GM18861 (cell line): ENCODE measurements around the gene NUP188.
A peak's percentile ranks its signal among the peaks of the same experiment; 100 is the strongest.
"Not testable (repeated sequence)": the region's sequence is repeated elsewhere in the genome, so short reads cannot be mapped to it uniquely, and the experiment has no call there.

Source experiments
- ATAC-seq: cut with Tn5 transposase; IDR thresholded peaks from one replicate; pipeline ENCODE4 v1.9.1; 2021; ENCODE audit not compliant: unreplicated experiment

Gene NUP188

DNA sequence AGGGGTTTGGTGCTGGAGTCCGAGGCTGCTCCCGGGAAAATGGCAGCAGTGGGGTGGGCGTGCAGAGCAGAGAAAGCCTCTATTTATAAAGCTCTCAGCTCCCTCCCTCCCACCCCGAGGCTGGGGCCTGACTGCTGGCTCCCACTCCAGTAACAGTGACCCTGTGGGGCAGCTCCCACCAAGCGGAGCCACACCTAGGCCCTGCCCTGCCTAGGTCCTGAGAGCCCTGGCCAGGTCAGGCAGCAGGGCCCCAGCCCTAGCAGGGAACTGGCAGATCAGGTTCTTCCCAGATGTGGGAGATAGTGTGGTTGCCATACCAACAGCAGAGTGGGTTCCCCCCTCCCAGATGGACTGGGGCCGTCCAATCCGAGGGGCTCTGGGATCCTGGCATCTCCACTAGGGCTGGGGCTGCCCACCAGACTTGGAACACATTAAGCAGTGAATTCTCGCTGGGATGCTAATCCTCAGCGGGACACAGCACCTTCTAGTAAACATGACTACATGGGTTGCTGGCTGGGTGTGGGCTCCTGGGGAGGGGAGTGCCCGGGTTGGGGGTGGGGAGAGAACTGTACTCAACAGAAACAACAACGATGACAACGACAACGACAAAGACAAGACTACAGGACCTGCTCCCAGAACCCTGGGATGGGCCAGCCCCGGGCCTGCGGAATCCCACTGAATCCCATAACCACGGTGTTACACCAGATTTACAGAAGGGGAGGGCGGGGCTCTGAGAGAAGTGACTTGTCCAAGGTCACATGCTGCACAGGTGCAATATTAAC is 79.1 kb downstream of the NUP188 start:
- ATAC-seq, result no peak

DNA sequence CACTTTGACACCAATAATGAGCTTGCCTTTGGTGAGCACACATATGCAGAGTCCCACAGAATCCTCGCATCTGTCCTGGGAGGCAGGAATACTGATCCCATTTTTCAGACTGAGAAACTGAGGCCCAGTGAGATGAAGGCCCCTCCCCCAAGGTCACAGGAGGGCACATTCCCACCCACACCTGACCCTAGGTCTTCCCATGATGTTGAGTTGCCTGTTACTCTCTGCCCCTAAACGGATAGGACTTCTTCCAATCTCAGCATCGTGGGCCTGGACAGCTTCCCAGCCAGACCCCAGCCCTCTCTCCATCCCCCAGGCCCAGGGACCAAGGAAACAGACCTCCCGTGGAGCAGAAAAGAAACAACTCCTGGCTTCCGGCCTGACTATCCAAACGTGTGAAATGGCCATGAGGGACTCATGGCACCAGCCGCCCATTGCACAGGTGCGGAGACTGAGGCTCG is 79.8 kb downstream of the NUP188 start:
- ATAC-seq, result peak; percentile 7

DNA sequence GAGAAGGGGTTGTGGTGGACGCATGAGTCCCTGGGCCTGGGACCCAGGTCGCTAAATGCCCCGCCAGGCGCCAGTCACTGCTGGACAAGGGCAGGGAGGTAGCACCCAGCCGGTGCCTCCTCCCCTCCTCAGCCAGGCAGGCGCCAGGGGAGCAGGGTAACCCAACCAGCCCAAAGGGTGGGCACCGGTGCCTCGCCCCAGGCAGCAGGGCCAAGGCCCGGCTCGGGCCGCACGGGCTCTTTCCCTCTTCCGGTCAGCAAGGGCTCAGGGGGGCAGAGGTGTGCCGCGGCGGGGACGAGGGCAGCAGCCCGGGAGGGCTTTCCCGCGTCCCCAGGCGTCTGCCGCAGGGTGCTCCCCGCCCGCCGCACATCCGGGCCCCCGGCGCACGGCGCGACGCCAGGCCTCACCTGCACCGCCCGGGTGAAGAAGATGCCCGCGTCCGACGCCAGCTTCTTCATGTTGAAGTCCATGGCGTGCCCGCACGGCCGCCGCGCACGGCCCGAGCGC is 80.2 kb downstream of the NUP188 start:
- ATAC-seq, result peak; percentile 38

DNA sequence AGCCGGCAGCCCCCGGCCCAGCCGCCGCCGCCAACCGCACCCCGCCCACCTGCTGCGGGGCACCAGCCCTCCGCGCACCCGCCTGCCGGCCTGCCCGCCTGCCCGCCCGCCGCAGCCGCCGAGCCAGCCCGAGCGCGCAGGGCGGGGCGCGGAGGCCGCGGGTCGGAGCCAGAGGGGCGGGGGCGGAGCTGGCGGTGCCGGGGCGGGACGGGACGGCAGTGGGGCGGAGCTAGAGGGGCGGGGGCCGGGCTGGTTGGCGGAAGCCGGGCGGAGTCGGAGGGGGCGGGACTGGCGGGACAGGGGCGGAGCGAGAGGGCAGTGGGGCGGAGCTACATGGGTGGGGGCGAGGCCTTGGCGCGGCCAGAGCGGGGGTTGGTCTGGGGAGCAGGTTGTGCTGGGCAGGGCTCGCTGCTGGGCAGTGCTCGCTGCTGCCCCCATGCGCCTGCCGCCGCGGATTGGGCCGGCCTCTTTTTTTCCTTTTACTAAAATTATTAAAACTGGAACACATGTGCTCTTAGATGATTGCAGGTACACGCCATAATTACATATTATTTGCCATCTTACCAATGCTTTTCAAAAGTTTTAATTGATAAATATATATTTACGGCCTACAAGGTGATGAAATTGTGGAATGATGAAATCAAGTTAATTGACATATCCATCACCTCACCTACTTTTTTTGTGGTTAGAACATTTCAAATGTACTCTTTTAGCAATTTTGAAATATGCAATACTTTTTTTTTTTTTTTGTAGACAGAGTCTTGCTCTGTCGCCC is 80.9 kb downstream of the NUP188 start, which contains the start of gene SH3GLB2:
Gene SH3GLB2 (minus strand): TSS at position 140 of the 775 bp plus-strand sequence. CDS start 177 bp downstream, outside the sequence.
- peak; percentile 53 for ATAC-seq

DNA sequence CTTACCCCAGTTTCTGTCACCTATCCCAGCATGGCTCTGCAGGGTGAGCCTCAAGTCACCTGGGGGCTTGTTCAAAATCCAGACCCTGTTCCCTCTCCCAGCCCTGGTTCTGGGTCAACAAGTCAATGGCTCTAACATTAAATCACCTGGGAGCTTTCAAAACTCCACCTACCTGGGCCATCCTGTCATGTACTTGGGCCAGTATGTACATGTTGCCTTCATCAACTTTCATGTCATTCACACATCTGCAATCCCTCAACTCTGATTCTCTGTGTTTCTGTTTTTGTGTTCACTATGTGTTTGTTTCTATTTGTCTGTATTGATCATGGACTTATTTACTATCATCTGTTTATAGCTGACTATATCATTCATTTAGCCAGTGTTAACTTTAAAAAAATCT is 82.7 kb downstream of the NUP188 start:
- ATAC-seq, result no peak

DNA sequence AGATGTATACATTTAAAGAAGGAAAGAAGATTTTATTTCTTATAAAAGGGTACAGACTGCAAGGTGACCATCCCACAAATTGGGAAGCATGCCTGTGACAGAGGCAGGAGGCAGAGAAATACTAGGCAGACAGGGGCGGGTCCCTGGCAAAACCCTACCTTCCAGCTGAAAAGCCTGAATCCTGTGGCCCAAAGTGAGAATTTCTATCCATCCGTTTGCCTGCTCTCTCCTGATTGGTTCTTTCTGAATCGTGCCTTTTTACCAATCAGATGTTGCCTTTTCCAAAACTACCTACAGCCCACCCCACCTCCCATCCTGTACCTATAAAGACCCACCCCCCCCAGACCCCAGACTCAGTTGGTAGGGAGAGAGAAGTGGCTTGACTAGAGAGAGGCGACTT is 84.0 kb downstream of the NUP188 start:
- no peak for ATAC-seq

DNA sequence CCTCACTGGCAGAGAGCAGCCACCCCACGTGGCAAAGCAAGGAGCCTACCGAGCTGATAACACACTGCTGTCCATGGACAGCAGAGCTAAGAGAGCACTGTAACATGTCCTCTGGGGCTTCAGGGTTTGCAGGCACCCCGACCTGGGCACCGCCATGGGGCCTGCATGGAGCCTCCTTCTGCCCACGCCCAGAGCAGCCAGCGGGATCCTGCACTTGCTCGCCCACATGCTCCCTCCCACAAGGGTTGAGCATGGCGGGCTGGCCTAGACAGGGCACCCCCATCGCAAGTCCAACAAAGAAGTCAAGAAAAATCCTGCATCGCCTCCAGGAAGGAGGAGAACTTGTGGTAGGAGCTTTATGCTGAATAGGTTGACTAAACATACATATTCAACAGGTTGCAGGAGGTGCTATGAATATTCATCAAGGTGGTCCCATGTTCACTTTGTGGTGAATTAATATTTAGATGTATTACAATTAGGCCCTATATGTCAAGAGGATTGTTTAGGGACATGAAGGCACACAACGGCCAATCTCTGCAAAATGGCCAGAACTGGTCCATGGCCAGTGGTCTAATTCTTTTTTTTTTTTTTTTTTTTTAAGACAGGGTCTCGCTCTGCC is 85.2 kb downstream of the NUP188 start:
- ATAC-seq, result no peak

DNA sequence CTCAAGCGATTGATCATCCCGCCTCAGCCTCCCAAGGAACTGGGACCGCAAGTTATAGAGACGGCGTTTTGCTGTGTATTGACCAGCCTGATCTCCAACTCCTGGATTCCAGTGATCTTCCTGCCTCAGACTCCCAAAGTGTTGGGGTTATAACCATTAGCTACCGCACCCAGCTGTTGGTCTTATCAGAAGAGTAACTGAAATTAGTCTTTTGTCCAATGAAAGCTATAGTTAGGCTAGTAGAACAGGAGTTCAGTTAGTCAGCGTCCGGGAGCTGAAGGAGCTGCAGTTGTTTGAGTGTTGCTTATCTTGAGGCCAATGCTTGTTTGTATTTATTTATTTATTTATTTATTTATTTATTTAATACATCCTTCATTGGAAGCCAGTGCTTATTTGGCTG is 85.7 kb downstream of the NUP188 start:
- ATAC-seq, result no peak

DNA sequence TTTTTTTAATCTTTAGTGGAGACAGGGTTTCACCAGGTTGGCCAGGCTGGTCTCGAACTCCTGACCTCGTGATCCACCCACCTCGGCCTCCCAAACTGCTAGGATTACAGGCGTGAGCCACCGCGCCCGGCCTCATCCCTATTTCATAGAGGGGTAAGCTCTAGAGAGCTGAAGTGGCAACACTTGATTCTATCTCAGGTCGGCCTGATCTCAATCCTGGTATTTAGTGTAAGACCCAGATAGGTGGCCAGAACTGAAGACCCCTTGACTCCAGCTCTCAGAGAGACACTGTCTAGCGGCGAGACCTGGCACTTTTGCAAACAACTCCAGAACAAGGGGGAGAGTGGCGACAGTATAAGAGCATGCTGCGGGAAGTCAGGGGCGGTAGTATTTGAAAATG is 88.3 kb downstream of the NUP188 start:
- ATAC-seq, result not testable (repeated sequence)

DNA sequence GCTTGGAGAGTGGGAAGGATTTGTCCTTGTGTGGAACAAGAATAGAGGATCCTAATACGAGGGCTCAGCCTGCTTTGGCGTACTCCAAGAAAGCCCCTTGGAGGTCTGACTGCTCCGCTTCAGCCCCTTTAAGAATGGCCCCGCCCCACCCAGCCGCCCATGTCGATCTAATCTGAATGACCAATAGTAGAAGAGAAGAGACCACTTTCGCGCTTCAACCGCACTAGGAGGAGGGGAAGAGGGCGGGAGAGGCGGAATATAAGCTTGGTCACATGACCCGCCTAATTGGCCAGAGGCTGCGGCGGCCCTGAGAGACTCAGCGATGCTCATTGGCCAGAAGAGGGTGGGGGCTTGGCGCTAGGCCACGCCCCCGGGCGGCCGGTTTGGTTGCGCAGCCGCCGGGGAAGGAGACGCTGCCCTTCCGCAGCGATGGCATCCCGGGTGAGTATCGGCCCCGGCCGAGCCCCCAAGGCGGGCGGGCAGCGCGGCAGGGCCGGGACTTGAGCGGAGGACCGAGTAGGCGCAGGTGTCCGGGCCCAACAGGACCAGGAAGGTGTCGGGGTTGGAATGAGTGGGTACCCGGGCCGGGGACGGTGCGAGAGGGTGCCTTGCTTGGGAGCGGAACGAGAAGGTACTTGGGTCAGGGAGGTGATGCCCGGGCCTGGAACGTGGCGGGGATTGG is 88.9 kb downstream of the NUP188 start, which contains the start of gene MIGA2:
Gene MIGA2 (plus strand): TSS at position 386 of the 682 bp plus-strand sequence. CDS start 3,969 bp downstream, outside the sequence.
- ATAC-seq, result peak; percentile 91

DNA sequence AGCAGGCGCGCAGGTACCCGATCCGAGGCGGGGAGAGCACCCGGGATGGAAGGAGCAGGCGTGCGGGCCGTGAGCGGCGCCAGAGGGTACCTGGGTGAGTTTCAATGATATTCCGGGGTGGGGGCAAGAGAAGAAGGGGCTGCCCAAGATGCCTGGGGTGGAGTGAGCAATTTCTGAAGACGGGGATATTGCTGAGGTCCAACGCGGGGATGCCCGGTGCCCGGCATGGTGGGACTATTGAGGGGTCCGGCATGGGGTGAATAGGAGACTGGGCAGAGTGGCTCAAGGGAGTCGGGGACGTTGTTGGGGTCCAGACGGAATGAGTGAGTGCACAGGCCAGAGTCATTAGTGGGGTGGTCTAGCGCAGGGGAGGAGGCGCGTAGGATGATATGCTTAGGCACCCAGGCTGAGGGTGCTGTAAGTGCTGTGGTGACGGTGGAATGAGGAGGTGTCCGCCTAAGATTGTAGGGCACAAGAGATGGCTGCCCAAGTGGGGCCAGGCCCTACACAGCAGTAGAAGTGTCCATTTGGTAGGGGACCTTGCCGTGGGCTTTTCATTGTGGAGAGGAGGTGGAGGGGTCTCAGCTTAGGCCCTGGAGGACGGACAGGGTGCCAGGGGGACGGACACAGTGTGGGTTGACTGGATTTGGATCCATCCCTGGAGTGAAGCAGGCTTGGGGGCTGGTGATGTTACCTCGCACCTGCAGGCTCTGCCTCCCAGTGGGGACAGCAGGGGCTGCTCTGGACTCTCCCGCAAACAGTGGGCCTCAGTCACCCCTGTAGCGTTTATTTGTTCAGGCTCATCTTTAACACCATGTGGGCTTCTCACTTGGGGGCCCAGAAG is 89.6 kb downstream of the NUP188 start:
- ATAC-seq, result no peak

DNA sequence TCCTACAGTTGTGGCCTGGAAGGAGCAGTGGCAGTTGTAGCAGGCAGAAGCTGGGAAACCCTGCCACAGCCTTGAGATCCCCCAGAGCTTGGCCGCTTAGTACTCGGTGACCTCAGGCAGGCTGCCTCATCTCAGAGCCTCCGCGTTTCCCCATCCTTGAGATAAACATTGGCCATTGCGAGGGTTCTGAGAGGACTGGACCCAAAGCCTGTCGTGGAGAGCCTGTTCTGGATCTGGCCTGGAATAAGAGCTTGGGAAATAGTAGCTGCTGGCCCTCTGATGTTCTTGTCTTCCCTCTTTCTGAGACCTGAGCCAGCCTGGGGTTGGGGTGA is 90.2 kb downstream of the NUP188 start:
- ATAC-seq, result no peak

DNA sequence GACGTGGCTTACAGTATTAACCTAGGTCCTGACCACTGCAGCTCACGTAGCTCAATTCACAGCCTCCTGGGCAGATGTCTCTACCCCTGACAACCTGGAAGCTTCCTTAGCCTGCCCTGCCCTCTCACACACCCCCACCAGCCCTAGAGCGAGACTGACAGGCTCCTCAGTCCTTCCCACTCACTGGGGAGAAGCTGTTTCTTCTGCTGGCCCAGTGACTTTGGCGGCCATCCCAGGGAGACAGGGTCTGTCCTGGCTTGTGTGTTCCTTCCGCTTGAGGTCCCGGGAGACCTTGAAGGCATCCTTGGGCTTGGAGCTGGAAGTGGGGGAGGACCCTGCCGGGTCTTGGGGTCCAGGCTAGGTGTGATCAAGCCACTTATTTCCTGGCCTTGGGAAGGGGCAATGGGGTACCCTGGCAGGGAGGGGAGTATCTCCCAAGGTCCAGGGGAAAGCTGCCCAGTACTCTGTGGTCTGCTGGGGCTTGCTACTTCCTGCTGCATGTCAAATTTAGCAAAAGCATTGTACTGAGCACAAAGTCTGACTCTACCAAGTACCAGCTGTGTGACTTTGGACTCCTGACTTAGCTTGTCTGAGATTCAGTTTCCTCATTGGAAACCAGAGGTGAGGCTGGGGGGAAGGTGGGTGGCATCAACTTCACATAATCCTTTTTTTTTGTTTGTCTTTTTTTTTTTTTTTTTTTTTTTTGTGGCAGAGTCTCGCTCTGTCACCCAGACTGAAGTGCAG is 90.8 kb downstream of the NUP188 start:
- ATAC-seq, result no peak

DNA sequence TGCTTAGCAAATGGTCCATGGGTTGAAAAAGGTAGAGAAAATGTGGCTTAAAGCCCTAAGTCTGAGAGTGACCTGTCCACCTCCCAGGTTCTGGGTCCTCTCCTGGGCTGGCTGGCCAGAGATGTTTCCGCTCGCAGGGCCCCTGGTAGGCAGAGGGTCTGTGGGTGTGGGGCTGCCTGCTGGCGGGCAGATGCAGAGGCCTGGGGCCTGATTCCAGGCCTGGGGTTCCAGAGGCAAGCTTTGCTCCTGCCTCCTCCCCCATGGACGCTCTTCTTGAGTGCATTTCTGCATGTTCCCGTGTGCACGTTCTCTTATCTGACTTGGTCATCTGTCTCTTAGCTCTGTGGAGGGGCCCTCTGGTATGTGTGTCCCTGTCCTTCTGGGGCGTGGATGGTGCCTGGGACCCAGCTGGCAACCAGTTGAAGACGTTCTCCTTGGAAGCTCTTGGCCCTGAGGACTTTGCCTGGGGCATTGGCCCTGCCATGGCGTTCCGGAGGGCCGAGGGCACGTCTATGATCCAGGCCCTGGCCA is 92.7 kb downstream of the NUP188 start:
- ATAC-seq, result no peak

DNA sequence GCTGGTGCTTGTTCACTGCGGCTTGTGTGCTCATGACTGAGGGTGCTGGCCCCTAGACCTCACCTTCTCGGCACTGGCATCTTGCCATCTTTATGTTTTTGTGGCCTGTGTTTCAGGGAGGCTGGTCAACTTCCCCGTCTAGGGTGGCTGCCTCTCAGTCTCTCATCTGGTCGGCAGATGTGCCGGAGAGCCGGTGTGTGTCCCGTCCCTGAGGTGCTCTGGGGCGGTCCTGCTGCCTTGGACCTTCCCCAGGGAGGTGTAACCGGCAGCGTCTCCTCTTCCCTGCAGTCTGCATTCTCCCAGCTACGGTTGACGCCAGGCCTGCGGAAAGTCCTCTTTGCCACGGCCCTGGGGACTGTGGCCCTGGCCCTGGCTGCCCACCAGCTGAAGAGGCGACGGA is 94.5 kb downstream of the NUP188 start:
- ATAC-seq, result no peak

DNA sequence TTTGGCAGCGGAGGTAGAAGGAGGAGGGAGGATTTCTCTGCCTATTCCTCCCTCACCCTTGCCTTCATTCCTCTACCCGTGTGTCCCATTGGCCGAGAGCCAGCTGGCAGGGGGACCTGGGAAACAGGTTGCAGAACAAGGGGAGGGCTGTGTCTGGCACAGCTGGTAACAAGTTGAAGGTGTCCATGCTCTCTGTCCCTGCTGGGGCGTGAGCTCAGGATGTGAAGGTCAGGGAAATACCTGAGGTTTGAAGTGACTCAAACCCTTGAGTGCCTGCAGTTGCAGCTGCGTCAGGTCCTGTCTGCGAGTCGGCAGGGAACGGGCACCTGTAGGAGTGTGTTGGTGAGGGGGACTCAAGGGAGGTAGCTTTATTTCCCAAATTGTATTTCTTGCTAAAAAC is 105.1 kb downstream of the NUP188 start:
- ATAC-seq, result no peak

DNA sequence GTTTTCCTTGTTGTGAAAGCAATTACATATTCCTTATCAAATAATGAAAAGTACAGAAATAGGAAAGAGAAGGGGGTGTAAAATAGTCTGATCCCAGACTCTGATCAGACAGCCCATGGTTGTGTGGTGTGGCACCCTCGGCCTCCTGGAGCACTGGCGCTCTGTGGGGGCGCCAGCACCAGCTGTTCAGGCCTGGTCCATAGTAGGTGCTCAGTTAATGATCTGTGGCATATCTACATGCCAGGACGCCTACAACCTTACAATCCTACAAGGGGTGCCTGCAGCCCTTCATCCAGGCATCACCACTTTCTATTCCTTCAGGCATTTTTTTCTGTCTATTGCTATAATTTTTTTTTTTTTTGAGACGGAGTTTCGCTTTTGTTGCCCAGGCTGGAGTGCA is 105.5 kb downstream of the NUP188 start:
- no peak for ATAC-seq

DNA sequence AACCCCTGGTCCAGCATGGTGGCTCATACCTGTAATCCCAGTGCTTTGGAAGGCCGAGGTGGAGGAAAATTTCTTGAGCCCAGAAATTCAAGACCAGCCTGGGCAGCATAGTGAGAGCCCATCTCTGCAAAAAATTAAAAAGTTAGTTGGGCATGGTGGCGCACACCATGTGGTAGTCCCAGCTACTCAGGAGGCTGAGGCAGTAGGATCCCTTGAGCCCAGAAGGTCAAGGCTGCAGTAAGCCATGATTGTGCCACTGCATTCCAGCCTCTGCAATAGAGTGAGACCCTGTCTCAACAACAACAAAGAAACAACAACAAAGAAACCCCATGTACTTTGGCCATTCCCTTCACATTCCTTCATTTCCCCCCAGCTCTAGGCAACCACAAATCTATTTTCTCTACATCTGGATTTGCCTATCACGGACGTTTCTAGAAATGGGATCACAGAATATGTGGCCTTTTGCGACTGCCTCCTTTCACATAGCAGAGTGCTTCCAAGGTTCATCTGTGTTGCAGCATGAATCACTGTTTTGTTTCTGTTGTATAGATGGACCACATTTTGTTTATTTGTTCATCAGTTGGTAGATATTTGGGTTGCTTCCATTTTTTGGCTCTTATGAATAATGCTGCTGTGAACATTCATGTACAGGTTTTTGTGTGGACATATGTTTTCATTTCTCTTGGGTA is 106.8 kb downstream of the NUP188 start:
- no peak for ATAC-seq
